Cardiac muscle cell (in vitro differentiated cells and primary cell): ENCODE results near the gene BHLHE40. TPM values are rescaled to one million over a fixed set of nuclear protein-coding genes. Genes with fewer than 3 reads are reported as not detected.
A peak's percentile ranks its signal among the peaks of the same experiment; 100 is the strongest.

Source experiments
- DNase-seq, 2 donors: peaks; one replicate each; pipeline versions ENCODE4 v3.0.0 to v3.0.0-alpha.2; 2010 to 2017; ENCODE audit warnings: low read depth in 1 of 2, low spot score in 1 of 2
- H3K27ac ChIP-seq: fragments of 200-600 bp; sonication (generic); 2 replicates; pipeline ENCODE4 v1.5.1; 2016
- H3K27me3 ChIP-seq: fragments of 200-600 bp; sonication (generic); 2 replicates; pipeline ENCODE4 v1.6.0; 2016; ENCODE audit warnings: control low read depth
- H3K36me3 ChIP-seq: fragments of 200-600 bp; sonication (generic); 2 replicates; pipeline ENCODE4 v1.5.1; 2016; ENCODE audit warnings: control low read depth
- H3K4me1 ChIP-seq: fragments of 200-600 bp; sonication (generic); 2 replicates; pipeline ENCODE4 v1.8.1; 2017; ENCODE audit warnings: low read depth, mild to moderate bottlenecking, mixed run types
- H3K4me3 ChIP-seq: fragments of 200-600 bp; sonication (generic); 2 replicates; pipeline ENCODE4 v1.5.1; 2016; ENCODE audit warnings: mild to moderate bottlenecking
- H3K9me3 ChIP-seq: fragments of 200-600 bp; sonication (generic); 2 replicates; pipeline ENCODE4 v1.5.1; 2017; ENCODE audit warnings: low read depth, mild to moderate bottlenecking, control low read depth
- CTCF ChIP-seq: IDR thresholded peaks from 2 replicates; pipeline ENCODE4 v1.5.1; 2012; ENCODE audit warnings: low read depth, mild to moderate bottlenecking, low read length
- polyA plus RNA-seq: library from polyadenylated mRNA; unstranded; fragments of >200 nt; fragmentation: Nextera tagmentation; extraction: Ambion mirVana; gene quantifications from 2 replicates; pipeline ENCODE4 v1.2.1, GENCODE V29; 2016
- total RNA-seq: library from RNA; depleted of rRNA; stranded (reverse); fragments of >200 nt; gene quantifications from 2 replicates; pipeline ENCODE4 v1.2.3, GENCODE V29; 2016

Gene BHLHE40
- total and polyA plus RNA-seq, 2 experiments from 2014 or later, result 11.7 to 15.3 TPM

- no peak for TF ChIP-seq CTCF
- no peaks in the 10 kb centered on the region for H3K9me3 ChIP-seq
- peaks cover 51% of the 10 kb centered on the region for H3K27me3 ChIP-seq
- peaks cover 12% of the 10 kb centered on the region for H3K4me1 ChIP-seq
- DNase-seq, result no peak
- H3K27ac ChIP-seq, result no peak overlapping the region
- H3K4me3 ChIP-seq, result no peak overlapping the region
- no peaks in the 10 kb centered on the region for H3K36me3 ChIP-seq
Observed at GRCh38 chr3:5012367-5012766, 33.1 kb downstream of the BHLHE40 start.

- Histone ChIP-seq H3K36me3 (no peaks in the 10 kb centered on the region), H3K27ac (no peak overlapping the region), H3K4me3 (no peak overlapping the region), H3K27me3 (peaks cover 46% of the 10 kb centered on the region), H3K9me3 (no peaks in the 10 kb centered on the region), H3K4me1 (peaks cover 21% of the 10 kb centered on the region)
- DNase-seq, result no peak
- TF ChIP-seq CTCF, result no peak
Observed at GRCh38 chr3:5013021-5013906, 34.0 kb downstream of the BHLHE40 start.

GRCh38 chr3:5014391-5014790 lies 35.2 kb downstream of the BHLHE40 start:
- Histone ChIP-seq H3K4me1 (peaks cover 23% of the 10 kb centered on the region), H3K9me3 (no peaks in the 10 kb centered on the region), H3K36me3 (no peaks in the 10 kb centered on the region), H3K4me3 (no peak overlapping the region), H3K27me3 (peaks cover 40% of the 10 kb centered on the region), H3K27ac (no peak overlapping the region)
- TF ChIP-seq CTCF, result no peak
- no peak for DNase-seq

GRCh38 chr3:5015056-5015455 lies 35.8 kb downstream of the BHLHE40 start:
- no peaks in the 10 kb centered on the region for H3K36me3 ChIP-seq
- no peak for TF ChIP-seq CTCF
- DNase-seq, result no peak
- H3K27ac ChIP-seq, result no peak overlapping the region
- H3K27me3 ChIP-seq, result peaks cover 43% of the 10 kb centered on the region
- no peak overlapping the region for H3K4me3 ChIP-seq
- no peaks in the 10 kb centered on the region for H3K9me3 ChIP-seq
- H3K4me1 ChIP-seq, result peaks cover 23% of the 10 kb centered on the region

- H3K9me3 ChIP-seq, result no peaks in the 10 kb centered on the region
- H3K4me1 ChIP-seq, result peaks cover 23% of the 10 kb centered on the region
- H3K27me3 ChIP-seq, result peaks cover 42% of the 10 kb centered on the region
- no peak for TF ChIP-seq CTCF
- DNase-seq, result peak; percentile 60 to 61
- H3K27ac ChIP-seq, result no peak overlapping the region
- H3K4me3 ChIP-seq, result no peak overlapping the region
- no peaks in the 10 kb centered on the region for H3K36me3 ChIP-seq
Observed at GRCh38 chr3:5016211-5017161, 37.2 kb downstream of the BHLHE40 start.
